NB4 (cell line): ENCODE results near the gene MIDN.

Experiments
- CTCF ChIP-seq: IDR thresholded peaks from one replicate; pipeline ENCODE4 v1.5.1; 2012; ENCODE audit warnings: low read depth, low read length
- MAX ChIP-seq: IDR thresholded peaks from 2 replicates; pipeline ENCODE4 v1.6.1; 2011; ENCODE audit warnings: low read depth, low read length
- POLR2A ChIP-seq: IDR thresholded peaks from 2 replicates; pipeline ENCODE4 v1.6.1; 2011; ENCODE audit warnings: mild to moderate bottlenecking; ENCODE audit not compliant: insufficient read length; ENCODE audit errors: extremely low read depth

DNA sequence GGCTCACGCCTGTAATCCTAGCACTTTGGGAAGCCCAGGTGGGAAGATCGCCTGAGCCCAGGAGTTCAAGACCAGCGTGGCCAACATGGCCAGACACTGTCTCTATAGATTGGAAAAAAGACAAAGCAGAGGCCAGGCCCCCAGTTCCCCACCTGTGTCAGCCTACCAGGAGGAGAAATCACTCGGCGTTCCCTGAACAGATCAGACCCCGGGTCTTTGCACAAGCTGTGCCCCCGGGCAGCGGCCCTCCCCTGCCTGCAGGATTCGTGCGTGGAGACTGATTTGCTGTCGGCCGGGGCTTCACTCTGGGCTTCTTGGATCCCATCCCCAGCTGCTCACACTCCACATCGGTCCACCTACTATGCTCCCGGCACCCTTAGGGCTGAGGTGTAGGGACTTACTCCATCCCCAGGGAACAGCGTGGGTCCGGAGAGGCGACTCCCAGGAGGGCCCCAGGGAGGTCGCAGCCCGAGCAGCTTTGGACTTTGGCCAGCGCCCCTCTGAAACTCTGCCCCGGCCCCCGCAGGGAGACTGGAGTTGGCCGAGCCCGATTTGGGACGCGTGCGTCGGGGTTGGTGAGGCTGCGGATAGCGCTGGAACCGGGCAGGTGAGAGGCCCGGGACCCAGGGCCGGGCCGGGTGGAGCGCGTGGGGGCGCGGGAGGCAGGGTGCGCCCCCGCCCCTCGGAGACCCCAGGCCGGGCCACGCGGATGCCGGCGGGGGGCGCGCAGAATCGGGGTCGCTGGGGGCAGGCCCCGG is 36.8 kb downstream of the MIDN start:
- no peak for TF ChIP-seq CTCF
- TF ChIP-seq MAX = no peak
- no peak for TF ChIP-seq POLR2A
